Thoracic aorta (tissue), 2 donors: ENCODE data around the gene MRPL1. TPM values are rescaled to one million over a fixed set of nuclear protein-coding genes. Genes with fewer than 3 reads are reported as not detected.

ENCODE experiments used
- ATAC-seq: fragments of 150-250 bp; one replicate; pipeline ENCODE4 v1.8.0; 2017; ENCODE audit warnings: low read depth; ENCODE audit not compliant: insufficient number of reproducible peaks, low FRiP score
- DNase-seq: peaks from one replicate; pipeline ENCODE4 v3.0.0-alpha.2; 2020; ENCODE audit warnings: low spot score
- H3K27ac ChIP-seq, 2 donors: fragments of 200-600 bp; sonication (generic); 1 replicate in 1 of 2; 2 replicates in 1 of 2; pipeline ENCODE4 v1.5.1; 2016; ENCODE audit warnings: mild to moderate bottlenecking in 2 of 2, moderate library complexity in 2 of 2
- H3K27me3 ChIP-seq: fragments of 200-600 bp; sonication (generic); replicated peaks from 2 replicates; pipeline ENCODE4 v1.6.0; 2016; ENCODE audit warnings: mild to moderate bottlenecking; ENCODE audit not compliant: insufficient read depth
- H3K36me3 ChIP-seq: fragments of 200-600 bp; sonication (generic); one replicate; pipeline ENCODE4 v1.5.1; 2016
- H3K4me1 ChIP-seq, 2 donors: fragments of 200-600 bp; sonication (generic); 1 replicate in 1 of 2; 2 replicates in 1 of 2; pipeline versions ENCODE4 v1.5.1 to v1.6.0; 2016; ENCODE audit warnings: low read depth in 2 of 2, mild to moderate bottlenecking in 1 of 2; ENCODE audit not compliant: control insufficient read depth in 1 of 2
- H3K4me3 ChIP-seq: fragments of 200-600 bp; sonication (generic); 2 replicates; pipeline ENCODE4 v1.5.1; 2016; ENCODE audit warnings: mild to moderate bottlenecking
- H3K9me3 ChIP-seq: fragments of 200-600 bp; sonication (generic); 2 replicates; pipeline ENCODE4 v1.5.1; 2016
- total RNA-seq, 2 donors: library from RNA; depleted of rRNA; stranded (reverse); fragments of >200 nt; gene quantifications; one replicate each; pipeline versions ENCODE4 v1.1.0 to v1.2.3, GENCODE V29; 2016
- TF ChIP-seq, protein P1 (sequence below): fragments of 200-600 bp; sonication (generic); IDR thresholded peaks from one replicate; pipeline ENCODE4 v1.5.1; 2019; ENCODE audit warnings: antibody characterized with exemption

The MRPL1 gene
- total RNA-seq, 2 donors from 2014 or later = 6.1 to 22.5 TPM

- no peaks in the 10 kb centered on the region for H3K27me3 ChIP-seq
- no peaks in the 10 kb centered on the region for H3K36me3 ChIP-seq
- no peaks in the 10 kb centered on the region for H3K4me1 ChIP-seq
- H3K4me3 ChIP-seq = no peak overlapping the region
- H3K9me3 ChIP-seq = no peaks in the 10 kb centered on the region
- TF ChIP-seq, protein P1, sequence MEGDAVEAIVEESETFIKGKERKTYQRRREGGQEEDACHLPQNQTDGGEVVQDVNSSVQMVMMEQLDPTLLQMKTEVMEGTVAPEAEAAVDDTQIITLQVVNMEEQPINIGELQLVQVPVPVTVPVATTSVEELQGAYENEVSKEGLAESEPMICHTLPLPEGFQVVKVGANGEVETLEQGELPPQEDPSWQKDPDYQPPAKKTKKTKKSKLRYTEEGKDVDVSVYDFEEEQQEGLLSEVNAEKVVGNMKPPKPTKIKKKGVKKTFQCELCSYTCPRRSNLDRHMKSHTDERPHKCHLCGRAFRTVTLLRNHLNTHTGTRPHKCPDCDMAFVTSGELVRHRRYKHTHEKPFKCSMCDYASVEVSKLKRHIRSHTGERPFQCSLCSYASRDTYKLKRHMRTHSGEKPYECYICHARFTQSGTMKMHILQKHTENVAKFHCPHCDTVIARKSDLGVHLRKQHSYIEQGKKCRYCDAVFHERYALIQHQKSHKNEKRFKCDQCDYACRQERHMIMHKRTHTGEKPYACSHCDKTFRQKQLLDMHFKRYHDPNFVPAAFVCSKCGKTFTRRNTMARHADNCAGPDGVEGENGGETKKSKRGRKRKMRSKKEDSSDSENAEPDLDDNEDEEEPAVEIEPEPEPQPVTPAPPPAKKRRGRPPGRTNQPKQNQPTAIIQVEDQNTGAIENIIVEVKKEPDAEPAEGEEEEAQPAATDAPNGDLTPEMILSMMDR = no peak
- no peak overlapping the region for H3K27ac ChIP-seq
- DNase-seq (no peak), ATAC-seq (no peak)
Observed at GRCh38 chr4:77913348-77913747, 50.7 kb downstream of the MRPL1 start.

DNA sequence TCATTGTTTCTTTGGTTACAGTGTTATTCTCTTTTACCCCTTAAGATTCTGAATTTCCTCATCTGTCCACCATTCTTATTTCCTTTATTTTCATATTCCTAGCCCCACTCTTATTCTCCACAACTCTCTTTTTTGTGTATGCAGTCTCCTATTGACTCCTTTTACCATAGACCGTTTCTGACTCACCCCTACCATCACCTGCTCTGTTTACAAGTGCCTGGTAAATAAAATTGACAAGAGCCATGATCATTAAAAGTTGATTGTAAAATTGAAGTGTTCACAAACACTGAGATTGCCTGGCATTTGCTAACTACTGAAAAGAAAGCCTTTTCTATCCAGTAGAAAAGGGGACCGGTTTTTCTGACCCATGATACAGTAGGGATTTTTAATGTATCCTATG, 54.4 kb downstream of the MRPL1 start:
- Histone ChIP-seq H3K4me1 (peaks cover 7 to 15% of the 10 kb centered on the region in 2 donors), H3K9me3 (no peaks in the 10 kb centered on the region), H3K27ac (no peak overlapping the region), H3K27me3 (no peaks in the 10 kb centered on the region), H3K4me3 (no peak overlapping the region), H3K36me3 (no peaks in the 10 kb centered on the region)
- TF ChIP-seq, protein P1 = no peak
- DNase-seq = no peak
- ATAC-seq = no peak

DNA sequence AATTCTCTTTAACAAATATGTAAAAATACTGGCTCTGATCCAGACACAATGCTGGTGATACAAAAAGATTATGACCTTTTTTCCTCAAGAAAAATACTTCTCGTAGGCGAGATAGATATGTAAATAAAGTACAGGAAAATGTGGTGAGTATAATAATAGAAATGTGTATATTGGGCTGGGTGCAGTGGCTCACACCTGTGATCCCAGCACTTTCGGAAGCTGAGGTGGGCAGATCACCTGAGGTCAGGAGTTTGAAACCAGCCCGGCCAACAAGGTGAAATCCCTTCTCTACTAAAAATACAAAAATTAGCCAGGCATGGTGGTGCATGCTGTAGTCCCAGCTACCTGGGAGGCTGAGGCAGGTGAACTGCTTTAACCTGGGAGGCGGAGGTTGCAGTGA, 55.0 kb downstream of the MRPL1 start:
- TF ChIP-seq, protein P1 = no peak
- peaks cover 7 to 15% of the 10 kb centered on the region in 2 donors for H3K4me1 ChIP-seq
- H3K4me3 ChIP-seq = no peak overlapping the region
- H3K9me3 ChIP-seq = no peaks in the 10 kb centered on the region
- H3K27ac ChIP-seq = no peak overlapping the region
- DNase-seq (no peak), ATAC-seq (no peak)
- no peaks in the 10 kb centered on the region for H3K27me3 ChIP-seq
- H3K36me3 ChIP-seq = no peaks in the 10 kb centered on the region

- DNase-seq = no peak
- Histone ChIP-seq H3K27me3 (no peaks in the 10 kb centered on the region), H3K27ac (no peak overlapping the region), H3K9me3 (no peaks in the 10 kb centered on the region), H3K4me1 (peaks cover 7 to 15% of the 10 kb centered on the region in 2 donors), H3K4me3 (no peak overlapping the region), H3K36me3 (no peaks in the 10 kb centered on the region)
- no peak for ATAC-seq
- TF ChIP-seq, protein P1 = no peak
Observed at GRCh38 chr4:77920371-77920770, 57.7 kb downstream of the MRPL1 start.

DNA sequence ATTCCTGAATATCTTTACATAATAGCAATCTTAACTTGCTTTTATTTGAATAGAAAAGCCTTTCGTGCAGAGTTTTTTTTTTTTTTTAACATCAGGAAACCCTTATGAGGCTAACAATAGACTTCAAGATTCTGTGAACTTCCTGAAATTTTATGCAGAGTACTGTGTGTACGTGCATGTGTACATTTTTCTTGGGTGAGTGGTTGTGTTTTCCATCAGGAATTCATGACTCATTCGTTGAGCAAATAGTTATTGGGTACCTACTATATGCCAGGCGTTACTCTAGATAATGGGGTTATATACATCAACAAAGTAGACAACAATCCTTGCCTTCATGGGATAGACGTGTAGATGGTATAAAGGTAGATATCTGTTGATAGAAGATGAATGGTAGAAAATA, 59.1 kb downstream of the MRPL1 start:
- no peaks in the 10 kb centered on the region for H3K27me3 ChIP-seq
- no peaks in the 10 kb centered on the region for H3K9me3 ChIP-seq
- H3K27ac ChIP-seq = no peak overlapping the region
- TF ChIP-seq, protein P1 = no peak
- DNase-seq (no peak), ATAC-seq (no peak)
- H3K4me1 ChIP-seq = peaks cover 7 to 15% of the 10 kb centered on the region in 2 donors
- H3K36me3 ChIP-seq = no peaks in the 10 kb centered on the region
- no peak overlapping the region for H3K4me3 ChIP-seq
